ENCODE data around the gene PTPN7. TPM values are rescaled to one million over a fixed set of nuclear protein-coding genes. Genes with fewer than 3 reads are reported as not detected.
"Not testable (repeated sequence)": the region's sequence is repeated elsewhere in the genome, so short reads cannot be mapped to it uniquely, and the experiment has no call there.

The PTPN7 gene
- total and polyA plus RNA-seq, 2 of the 13 experiments (the other 11 are each of a cell fraction or from before 2014, with no cell fraction given): not detected

DNA sequence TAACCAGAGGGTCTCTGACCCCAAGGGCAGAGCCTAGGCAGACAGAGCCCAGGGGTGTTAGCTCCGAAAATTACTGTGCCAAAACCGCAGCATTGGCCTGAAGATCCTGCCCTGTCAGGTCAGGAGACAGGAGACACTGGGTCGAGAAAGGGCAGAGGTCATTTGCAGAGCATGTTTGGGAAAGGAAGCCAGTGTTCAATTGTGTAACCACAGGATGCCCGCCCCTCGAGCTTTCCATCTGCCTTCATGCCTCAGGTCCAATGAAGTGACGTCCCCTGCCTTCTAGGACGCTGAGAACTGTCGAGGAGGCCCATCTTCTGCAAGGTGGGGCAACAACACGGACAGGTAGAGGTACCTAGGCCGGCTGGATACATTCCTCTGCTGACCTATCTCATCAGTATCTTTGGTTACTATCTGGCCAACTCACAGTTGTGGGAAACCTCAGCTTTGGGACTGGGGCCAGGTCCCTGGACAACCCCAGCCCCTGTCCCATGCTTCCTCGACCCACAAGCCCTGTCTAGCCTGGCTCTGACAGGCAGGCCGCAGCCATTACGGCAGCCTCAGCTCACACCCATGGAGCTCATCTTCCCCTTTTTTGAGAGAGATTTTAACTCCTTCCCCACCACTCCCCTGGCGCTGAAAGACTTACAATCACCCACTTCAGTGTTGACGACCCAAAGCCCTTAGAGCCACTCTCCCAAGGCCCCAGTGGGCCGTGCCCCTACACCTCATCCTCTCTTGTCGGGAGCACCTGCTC lies 17.2 kb downstream of the PTPN7 start (continued):
- TF ChIP-seq TBL1XR1 (IDR thresholded peaks at IDR 0.05; ENCODE audit: borderline replicate concordance, low read length, partially characterized antibody) (peak; percentile 65), KLF16 (CRISPR knock-in tag; IDR thresholded peaks at IDR 0.05) (peak in 1 of 2 experiments; percentile 66; a peak in 2 of 4 replicates), NFKB2 (CRISPR knock-in tag; IDR thresholded peaks at IDR 0.05; ENCODE audit: borderline replicate concordance) (no peak)
- TF ChIP-seq, protein P1, sequence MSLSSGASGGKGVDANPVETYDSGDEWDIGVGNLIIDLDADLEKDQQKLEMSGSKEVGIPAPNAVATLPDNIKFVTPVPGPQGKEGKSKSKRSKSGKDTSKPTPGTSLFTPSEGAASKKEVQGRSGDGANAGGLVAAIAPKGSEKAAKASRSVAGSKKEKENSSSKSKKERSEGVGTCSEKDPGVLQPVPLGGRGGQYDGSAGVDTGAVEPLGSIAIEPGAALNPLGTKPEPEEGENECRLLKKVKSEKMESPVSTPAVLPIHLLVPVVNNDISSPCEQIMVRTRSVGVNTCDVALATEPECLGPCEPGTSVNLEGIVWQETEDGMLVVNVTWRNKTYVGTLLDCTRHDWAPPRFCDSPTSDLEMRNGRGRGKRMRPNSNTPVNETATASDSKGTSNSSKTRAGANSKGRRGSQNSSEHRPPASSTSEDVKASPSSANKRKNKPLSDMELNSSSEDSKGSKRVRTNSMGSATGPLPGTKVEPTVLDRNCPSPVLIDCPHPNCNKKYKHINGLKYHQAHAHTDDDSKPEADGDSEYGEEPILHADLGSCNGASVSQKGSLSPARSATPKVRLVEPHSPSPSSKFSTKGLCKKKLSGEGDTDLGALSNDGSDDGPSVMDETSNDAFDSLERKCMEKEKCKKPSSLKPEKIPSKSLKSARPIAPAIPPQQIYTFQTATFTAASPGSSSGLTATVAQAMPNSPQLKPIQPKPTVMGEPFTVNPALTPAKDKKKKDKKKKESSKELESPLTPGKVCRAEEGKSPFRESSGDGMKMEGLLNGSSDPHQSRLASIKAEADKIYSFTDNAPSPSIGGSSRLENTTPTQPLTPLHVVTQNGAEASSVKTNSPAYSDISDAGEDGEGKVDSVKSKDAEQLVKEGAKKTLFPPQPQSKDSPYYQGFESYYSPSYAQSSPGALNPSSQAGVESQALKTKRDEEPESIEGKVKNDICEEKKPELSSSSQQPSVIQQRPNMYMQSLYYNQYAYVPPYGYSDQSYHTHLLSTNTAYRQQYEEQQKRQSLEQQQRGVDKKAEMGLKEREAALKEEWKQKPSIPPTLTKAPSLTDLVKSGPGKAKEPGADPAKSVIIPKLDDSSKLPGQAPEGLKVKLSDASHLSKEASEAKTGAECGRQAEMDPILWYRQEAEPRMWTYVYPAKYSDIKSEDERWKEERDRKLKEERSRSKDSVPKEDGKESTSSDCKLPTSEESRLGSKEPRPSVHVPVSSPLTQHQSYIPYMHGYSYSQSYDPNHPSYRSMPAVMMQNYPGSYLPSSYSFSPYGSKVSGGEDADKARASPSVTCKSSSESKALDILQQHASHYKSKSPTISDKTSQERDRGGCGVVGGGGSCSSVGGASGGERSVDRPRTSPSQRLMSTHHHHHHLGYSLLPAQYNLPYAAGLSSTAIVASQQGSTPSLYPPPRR (CRISPR knock-in tag; IDR thresholded peaks at IDR 0.05; ENCODE audit: borderline replicate concordance): peak; percentile 77

DNA sequence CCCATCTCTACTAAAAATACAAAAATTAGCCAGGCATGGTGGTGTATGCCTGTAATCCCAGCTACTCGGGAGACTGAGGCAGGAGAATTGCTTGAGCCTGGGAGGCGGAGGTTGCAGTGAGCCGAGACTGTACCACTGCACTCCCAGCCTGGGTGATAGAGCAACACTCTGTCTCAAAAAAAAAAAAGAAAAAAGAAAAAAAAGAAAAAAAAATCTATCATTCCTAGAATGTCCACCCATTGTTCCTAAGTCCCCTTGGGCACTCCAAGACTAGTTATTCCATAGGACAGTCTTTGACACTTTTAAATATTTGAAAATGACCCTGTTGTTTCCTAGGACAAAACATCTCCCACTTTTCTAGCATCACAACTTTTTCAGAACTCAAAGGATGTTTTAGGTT lies 18.9 kb downstream of the PTPN7 start:
- H3K4me1 ChIP-seq (ENCODE audit: insufficient read depth, low read length): peaks cover 28% of the 10 kb centered on the region
- H4K20me1 ChIP-seq (ENCODE audit: insufficient read depth, low read length); H3K36me3 ChIP-seq (replicated peaks in 1 of 2; ENCODE audit: control insufficient read depth in 1 of 2, insufficient read depth in 2 of 2, low read length in 2 of 2); in situ Hi-C loops (cut with HindIII; ENCODE audit: extremely low pct_ligation_motif_present, low pct_unique_long_range_greater_than_20kb); ATAC-seq; H3K79me2 ChIP-seq (ENCODE audit: insufficient read depth, low read length); POLR2A ChIA-PET; CTCF ChIA-PET (ENCODE audit: low intra/inter-chr PET ratio, low total read pairs); intact Hi-C loops (cut with micrococcal nuclease; ENCODE audit: unreplicated experiment); H2AFZ ChIP-seq (ENCODE audit: low read length); BruUV-seq (replicated peaks); H3K4me2 ChIP-seq (ENCODE audit: low read depth, low read length); H3K4me3 ChIP-seq (replicated peaks in 1 of 3; ENCODE audit: insufficient read depth in 1 of 3, low read depth in 2 of 3, low read length in 3 of 3); DNase-seq (ENCODE audit: low spot score); H3K27ac ChIP-seq (ENCODE audit: extremely low read length, insufficient read depth, low read length); H3K9ac ChIP-seq (ENCODE audit: insufficient read depth, low read depth, low read length); FAIRE-seq; H3K9me3 ChIP-seq (ENCODE audit: low read length): not testable (repeated sequence)
- peaks cover 0 to 25% of the 10 kb centered on the region in 2 experiments; a peak in 4 of 5 replicates for H3K27me3 ChIP-seq (ENCODE audit: control insufficient read depth in 1 of 2, insufficient read depth in 2 of 2, low read length in 2 of 2)
- WGBS (ENCODE audit: low lambda C conversion rate): 97% methylated on average over 3 of the region's 3 CpGs
